ENCODE measurements around the gene TTLL11.

DNA sequence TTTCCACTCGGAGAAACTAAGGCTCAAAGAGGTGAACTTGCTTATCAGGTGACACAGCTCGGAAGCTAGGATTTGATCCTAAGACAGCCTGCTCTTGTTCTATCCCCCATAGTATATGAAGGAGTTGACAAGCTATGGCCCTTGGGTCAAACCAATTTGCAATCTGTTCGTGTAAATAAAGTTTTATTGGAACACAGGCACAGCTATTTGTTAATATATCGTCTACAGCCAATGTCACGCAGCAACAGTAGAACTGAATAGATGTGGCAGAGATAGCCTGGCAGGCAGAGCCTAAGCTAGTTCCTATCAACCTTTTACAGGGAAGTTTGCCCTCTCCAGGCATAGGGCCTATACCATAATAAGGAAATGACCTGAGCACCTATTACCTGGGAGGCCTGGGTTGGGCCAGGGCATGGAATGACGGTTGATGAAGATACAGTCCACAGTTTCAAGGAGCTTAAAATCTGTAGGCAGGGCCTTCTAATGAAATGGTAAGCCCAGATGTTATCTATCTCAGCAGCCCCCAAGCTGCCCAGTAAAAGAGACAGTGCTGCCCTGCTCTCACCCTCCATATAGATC is 179.0 kb downstream of the TTLL11 start:
- TF ChIP-seq, protein P1, sequence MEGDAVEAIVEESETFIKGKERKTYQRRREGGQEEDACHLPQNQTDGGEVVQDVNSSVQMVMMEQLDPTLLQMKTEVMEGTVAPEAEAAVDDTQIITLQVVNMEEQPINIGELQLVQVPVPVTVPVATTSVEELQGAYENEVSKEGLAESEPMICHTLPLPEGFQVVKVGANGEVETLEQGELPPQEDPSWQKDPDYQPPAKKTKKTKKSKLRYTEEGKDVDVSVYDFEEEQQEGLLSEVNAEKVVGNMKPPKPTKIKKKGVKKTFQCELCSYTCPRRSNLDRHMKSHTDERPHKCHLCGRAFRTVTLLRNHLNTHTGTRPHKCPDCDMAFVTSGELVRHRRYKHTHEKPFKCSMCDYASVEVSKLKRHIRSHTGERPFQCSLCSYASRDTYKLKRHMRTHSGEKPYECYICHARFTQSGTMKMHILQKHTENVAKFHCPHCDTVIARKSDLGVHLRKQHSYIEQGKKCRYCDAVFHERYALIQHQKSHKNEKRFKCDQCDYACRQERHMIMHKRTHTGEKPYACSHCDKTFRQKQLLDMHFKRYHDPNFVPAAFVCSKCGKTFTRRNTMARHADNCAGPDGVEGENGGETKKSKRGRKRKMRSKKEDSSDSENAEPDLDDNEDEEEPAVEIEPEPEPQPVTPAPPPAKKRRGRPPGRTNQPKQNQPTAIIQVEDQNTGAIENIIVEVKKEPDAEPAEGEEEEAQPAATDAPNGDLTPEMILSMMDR (optimal IDR thresholded peaks at IDR 0.05 in 1 of 3, IDR thresholded peaks at IDR 0.05 in 1 of 3, conservative IDR thresholded peaks at IDR 0.05 in 1 of 3; ENCODE audit: extremely low read depth in 1 of 3, insufficient read depth in 2 of 3, low read length in 3 of 3) = no peak
- no peak for TF ChIP-seq EZH2 (IDR thresholded peaks at IDR 0.05; ENCODE audit: low read length)

Data from keratinocyte (primary cell).